Sigmoid colon (tissue), 4 donors: Measurements from ENCODE around the gene DIPK2A.
A peak's percentile ranks its signal among the peaks of the same experiment; 100 is the strongest.

ENCODE experiments used
- POLR2A ChIP-seq, 2 donors: fragments of 450-650 bp; IDR thresholded peaks; one replicate each; pipeline ENCODE4 v1.6.1; 2016; ENCODE audit warnings: antibody characterized with exemption in 2 of 2, mild to moderate bottlenecking in 2 of 2, moderate library complexity in 2 of 2
- POLR2AphosphoS5 ChIP-seq, 4 donors: sonication (generic); formaldehyde crosslinking; IDR thresholded peaks; one replicate each; pipeline ENCODE4 v1.6.1; 2017; ENCODE audit warnings: antibody characterized with exemption in 4 of 4
- TF ChIP-seq, protein P1 (sequence below), 4 experiments: fragments of 450-650 bp in 3 of 4; fragments of 200-600 bp in 1 of 4; IDR thresholded peaks; one replicate each; pipeline ENCODE4 v1.5.1; 2016 to 2019; ENCODE audit warnings: antibody characterized with exemption in 4 of 4, mild to moderate bottlenecking in 3 of 4, moderate library complexity in 2 of 4

DNA sequence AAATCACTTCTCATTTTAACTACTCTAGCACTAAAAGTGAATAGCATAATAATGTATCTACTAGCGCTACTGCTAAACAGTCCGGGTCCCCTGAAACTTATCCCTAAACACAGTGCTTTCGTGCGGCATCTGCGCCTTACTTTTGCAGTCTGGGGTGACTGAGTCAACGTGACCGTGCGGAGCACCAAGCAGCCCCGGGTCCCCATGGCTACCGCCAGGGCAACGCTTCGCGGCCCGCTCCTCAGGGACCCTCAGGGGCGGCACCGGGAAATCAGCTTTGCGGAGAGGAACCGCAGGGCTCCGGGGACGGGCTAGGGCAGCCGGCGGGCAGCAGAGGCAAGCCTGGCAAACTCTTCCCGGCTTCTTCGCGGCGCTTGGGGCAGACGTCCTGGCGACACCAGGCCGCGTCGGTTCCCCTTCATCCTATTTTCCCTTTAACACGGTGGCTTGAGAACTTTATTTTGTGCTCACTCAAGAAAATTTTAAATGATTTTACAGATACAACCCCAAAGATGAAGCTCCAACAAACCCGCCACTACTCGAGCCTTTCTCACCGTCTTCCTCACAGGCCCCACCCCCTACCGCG, 757 bp upstream of the DIPK2A start:
- TF ChIP-seq POLR2A (IDR thresholded peaks at IDR 0.05) (no peak), POLR2AphosphoS5 (IDR thresholded peaks at IDR 0.05) (peak; percentile 4 to 68 (median 38))
- TF ChIP-seq, protein P1, sequence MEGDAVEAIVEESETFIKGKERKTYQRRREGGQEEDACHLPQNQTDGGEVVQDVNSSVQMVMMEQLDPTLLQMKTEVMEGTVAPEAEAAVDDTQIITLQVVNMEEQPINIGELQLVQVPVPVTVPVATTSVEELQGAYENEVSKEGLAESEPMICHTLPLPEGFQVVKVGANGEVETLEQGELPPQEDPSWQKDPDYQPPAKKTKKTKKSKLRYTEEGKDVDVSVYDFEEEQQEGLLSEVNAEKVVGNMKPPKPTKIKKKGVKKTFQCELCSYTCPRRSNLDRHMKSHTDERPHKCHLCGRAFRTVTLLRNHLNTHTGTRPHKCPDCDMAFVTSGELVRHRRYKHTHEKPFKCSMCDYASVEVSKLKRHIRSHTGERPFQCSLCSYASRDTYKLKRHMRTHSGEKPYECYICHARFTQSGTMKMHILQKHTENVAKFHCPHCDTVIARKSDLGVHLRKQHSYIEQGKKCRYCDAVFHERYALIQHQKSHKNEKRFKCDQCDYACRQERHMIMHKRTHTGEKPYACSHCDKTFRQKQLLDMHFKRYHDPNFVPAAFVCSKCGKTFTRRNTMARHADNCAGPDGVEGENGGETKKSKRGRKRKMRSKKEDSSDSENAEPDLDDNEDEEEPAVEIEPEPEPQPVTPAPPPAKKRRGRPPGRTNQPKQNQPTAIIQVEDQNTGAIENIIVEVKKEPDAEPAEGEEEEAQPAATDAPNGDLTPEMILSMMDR (IDR thresholded peaks at IDR 0.05) = peak in 2 of 4 experiments; percentile 17 to 28
